Progenitor cell of endocrine pancreas (in vitro differentiated cells): ENCODE results near the gene SMARCC1. TPM values are rescaled to one million over a fixed set of nuclear protein-coding genes. Genes with fewer than 3 reads are reported as not detected.

ENCODE experiments used
- DNase-seq: peaks from one replicate; pipeline ENCODE4 v3.0.0; 2021; ENCODE audit warnings: low spot score; ENCODE audit not compliant: unreplicated experiment
- H3K27ac Mint-ChIP-seq: 2 replicates; pipeline ENCODE4 v1.8.0; 2021; ENCODE audit warnings: mild to moderate bottlenecking, moderate library complexity, mixed read lengths
- H3K27me3 Mint-ChIP-seq: 2 replicates; pipeline ENCODE4 v1.8.0; 2021; ENCODE audit warnings: mixed read lengths
- H3K36me3 Mint-ChIP-seq: 2 replicates; pipeline ENCODE4 v1.8.0; 2022; ENCODE audit warnings: mixed read lengths; ENCODE audit not compliant: insufficient read depth
- H3K4me1 Mint-ChIP-seq: 2 replicates; pipeline ENCODE4 v1.8.0; 2021; ENCODE audit warnings: low read depth, mixed read lengths
- H3K4me3 Mint-ChIP-seq: 2 replicates; pipeline ENCODE4 v1.8.0; 2021; ENCODE audit warnings: low read depth, mild to moderate bottlenecking, moderate library complexity, mixed read lengths
- H3K9me3 Mint-ChIP-seq: 2 replicates; pipeline ENCODE4 v1.8.0; 2021; ENCODE audit warnings: low read depth, mixed read lengths
- CTCF ChIP-seq: fragments of 200-600 bp; sonication (generic); IDR thresholded peaks from one replicate; pipeline ENCODE4 v1.5.0; 2021; ENCODE audit warnings: antibody characterized with exemption, mild to moderate bottlenecking; ENCODE audit not compliant: unreplicated experiment
- total RNA-seq: library from RNA; stranded (reverse); gene quantifications from 2 replicates; pipeline ENCODE4 v1.2.1, GENCODE V29; 2021

The SMARCC1 gene
- total RNA-seq, 1 donor from 2014 or later = 257 TPM

GRCh38 chr3:47605652-47606051 is 176.0 kb downstream of the SMARCC1 start:
- no peak overlapping the region for H3K4me3 Mint-ChIP-seq
- peak overlapping the region; percentile 88 for H3K27ac Mint-ChIP-seq
- no peak for TF ChIP-seq CTCF
- peaks cover 1% of the 10 kb centered on the region for H3K4me1 Mint-ChIP-seq
- no peaks in the 10 kb centered on the region for H3K27me3 Mint-ChIP-seq
- peaks cover 31% of the 10 kb centered on the region for H3K36me3 Mint-ChIP-seq
- no peak for DNase-seq
- no peaks in the 10 kb centered on the region for H3K9me3 Mint-ChIP-seq

GRCh38 chr3:47604145-47604544 is 177.5 kb downstream of the SMARCC1 start:
- Mint-ChIP-seq H3K27ac (no peak overlapping the region), H3K4me1 (peaks cover 1% of the 10 kb centered on the region), H3K9me3 (no peaks in the 10 kb centered on the region), H3K27me3 (no peaks in the 10 kb centered on the region), H3K36me3 (peaks cover 22% of the 10 kb centered on the region), H3K4me3 (no peak overlapping the region)
- DNase-seq = no peak
- TF ChIP-seq CTCF = no peak

GRCh38 chr3:47603332-47603731 is 178.4 kb downstream of the SMARCC1 start:
- Mint-ChIP-seq H3K9me3 (no peaks in the 10 kb centered on the region), H3K36me3 (peaks cover 17% of the 10 kb centered on the region), H3K27ac (no peak overlapping the region), H3K27me3 (no peaks in the 10 kb centered on the region), H3K4me1 (peaks cover 1% of the 10 kb centered on the region), H3K4me3 (no peak overlapping the region)
- no peak for DNase-seq
- no peak for TF ChIP-seq CTCF

GRCh38 chr3:47601281-47601680 is 180.4 kb downstream of the SMARCC1 start:
- H3K27ac Mint-ChIP-seq = peak overlapping the region; percentile 13
- no peak for TF ChIP-seq CTCF
- H3K4me3 Mint-ChIP-seq = no peak overlapping the region
- H3K36me3 Mint-ChIP-seq = peaks cover 23% of the 10 kb centered on the region
- peaks cover 1% of the 10 kb centered on the region for H3K4me1 Mint-ChIP-seq
- no peaks in the 10 kb centered on the region for H3K27me3 Mint-ChIP-seq
- no peak for DNase-seq
- no peaks in the 10 kb centered on the region for H3K9me3 Mint-ChIP-seq

- H3K4me3 Mint-ChIP-seq = no peak overlapping the region
- no peak overlapping the region for H3K27ac Mint-ChIP-seq
- H3K36me3 Mint-ChIP-seq = peaks cover 37% of the 10 kb centered on the region
- no peaks in the 10 kb centered on the region for H3K4me1 Mint-ChIP-seq
- H3K9me3 Mint-ChIP-seq = no peaks in the 10 kb centered on the region
- DNase-seq = no peak
- TF ChIP-seq CTCF = no peak
- H3K27me3 Mint-ChIP-seq = no peaks in the 10 kb centered on the region
These were observed 186.9 kb downstream of the SMARCC1 start for GRCh38 chr3:47594792-47595191.
